GM18861 (cell line): ENCODE results near the gene LRRC18.

Experiments
- ATAC-seq: cut with Tn5 transposase; IDR thresholded peaks from one replicate; pipeline ENCODE4 v1.9.1; 2021; ENCODE audit not compliant: unreplicated experiment

Gene LRRC18

DNA sequence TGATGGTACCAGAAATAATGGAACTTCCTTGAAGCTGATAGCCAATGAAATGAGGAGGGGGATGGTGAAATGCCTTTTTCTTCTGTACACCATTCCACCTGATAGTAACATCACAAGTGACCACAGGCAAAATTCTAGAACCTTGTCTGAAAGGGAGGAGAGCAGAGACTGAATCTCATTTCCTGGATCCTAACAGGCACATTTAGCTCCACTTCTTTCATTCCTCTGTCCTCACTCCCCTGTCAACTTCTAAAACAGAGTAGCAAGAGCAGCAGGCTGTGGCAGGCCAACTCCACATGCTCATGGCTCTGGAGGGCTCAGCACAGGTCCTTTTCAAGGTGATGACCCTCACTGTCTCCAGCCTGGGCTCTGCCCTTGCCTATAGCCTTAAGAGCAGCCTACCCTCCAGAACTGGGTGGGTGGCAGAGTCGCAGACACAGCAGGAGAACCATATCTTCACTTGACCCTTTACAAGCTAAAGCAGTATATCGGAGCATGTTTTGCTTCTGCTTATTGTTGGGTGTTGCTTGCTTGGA is at the start of gene LRRC18:
Gene LRRC18 (minus strand): TSS at position 51 of the 536 bp plus-strand sequence. CDS start 25,685 bp downstream, outside the sequence.
- ATAC-seq = no peak

DNA sequence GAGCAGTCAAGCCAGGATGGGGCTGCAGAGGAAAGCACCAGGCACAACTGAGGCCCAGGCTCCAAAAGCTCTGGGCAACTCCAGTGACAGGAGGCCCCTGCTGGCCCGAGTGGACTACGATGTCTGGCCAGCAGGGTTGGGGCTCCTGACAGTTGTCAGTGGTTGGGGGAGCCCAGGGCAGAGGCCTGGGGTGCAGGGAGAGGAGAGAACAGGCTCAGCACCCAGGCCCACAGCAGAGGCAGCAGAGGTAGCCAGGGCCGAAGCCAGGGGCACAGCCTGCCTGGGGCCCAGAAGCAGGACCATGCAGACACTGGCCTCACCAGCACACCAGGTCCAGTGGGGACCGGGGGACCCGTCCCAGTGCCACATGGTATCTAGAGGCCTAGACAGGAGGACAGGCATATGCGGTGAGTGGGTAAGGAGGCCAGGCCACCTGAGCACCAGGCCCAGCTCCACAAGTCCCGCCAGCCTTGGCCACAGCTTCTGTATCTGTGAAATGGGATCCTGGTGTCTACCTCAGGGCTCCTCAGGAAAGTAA is 46.0 kb upstream of the LRRC18 start:
- no peak for ATAC-seq

DNA sequence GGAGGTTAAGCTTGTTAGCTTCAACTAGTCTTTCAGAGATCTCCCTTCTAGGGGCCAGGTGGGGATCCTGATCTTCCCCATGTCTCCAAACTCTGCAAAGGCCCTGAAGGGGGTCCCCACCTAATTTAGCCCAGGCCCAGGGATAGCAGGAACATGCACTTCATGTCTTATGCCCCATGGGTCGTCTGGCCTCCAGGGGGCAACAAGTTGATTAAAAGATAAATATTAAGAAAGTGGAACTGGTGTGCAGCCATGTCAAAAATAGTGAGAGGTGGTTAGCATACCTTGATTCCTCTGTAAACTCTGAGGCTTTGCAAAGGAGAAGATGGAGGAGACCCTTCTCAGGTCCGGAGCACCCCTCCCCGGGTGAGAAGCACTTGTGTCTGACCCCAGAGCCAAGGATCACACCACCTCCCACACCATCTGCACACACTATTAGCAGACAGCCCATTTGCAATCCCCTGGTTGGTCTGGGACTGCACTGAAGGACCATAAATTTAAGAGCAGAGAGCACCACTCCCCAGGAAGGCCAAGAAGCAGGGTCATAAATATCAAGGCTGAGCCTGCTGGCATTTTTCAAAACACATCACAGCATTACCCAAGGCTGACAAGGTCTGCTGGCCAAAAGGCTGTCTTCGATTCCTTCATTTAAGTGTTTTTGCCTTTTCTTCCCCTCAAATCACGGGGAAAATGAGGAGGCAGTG is 44.2 kb upstream of the LRRC18 start:
- ATAC-seq = no peak

DNA sequence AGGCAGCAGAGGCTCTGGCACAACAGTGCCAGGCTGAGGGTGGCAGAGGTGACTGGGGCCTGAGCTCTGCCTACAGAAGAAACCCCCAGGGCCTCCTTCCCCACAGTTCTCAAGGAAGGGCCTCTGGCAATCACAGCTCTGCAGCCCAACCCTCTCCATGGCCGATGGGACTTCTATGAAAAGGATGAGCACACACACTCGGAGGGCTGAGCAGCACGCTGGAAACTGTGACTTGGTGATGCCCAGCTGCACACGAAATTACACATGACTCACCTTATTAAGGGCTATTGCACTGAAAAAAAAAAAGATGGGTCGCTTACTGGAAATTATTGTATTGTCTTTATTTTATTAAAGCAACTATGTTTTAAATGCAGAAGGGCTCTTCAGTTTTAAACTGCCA is 42.9 kb upstream of the LRRC18 start:
- no peak for ATAC-seq

DNA sequence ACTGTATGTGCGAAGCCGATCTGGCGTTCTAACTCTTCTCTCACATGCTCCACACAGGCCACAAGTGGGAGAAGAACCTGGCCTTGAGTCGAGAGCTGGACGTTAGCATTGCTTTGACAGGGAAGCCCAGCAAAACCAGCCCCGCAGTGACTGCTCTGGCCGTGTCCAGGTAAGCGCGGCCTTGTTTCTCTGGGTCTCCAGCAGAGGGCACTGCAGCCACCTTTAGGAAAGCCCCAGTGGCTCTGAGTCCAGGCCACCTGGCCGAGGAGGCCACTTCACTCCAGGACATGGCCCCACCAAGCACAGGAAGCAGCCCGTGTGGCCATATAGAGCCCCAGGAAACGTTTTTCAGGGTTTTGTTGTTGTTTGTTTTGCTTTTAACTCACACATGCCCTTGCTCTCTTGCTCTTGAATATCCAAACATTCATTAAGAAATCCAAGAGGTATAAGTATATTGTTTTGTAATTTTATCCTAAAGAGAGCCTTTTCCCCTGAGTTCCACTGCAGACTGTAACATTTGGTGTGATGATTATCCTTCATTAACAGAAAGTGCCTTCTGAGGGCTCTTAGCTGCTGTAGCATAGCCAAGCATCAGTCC is 41.8 kb upstream of the LRRC18 start:
- ATAC-seq = no peak

DNA sequence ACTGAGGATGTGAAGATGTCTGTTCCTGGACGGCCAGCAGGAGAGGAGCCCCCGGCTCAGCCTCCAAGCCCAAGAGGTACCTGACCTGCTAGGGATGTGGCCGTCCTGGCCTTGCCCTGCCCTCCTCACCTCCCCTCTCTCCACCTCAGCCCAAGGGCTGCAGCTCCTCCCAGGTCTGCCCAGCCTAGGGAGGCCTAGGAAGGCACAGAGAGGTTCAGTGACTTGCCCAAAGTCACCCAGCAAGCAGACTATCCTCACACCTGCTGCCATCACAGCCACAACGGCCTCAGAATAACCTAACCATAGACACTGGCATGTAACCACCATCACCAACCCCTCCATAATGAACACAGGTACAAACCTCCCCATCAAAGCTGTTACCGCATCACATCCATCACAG is 38.7 kb upstream of the LRRC18 start:
- ATAC-seq = no peak

DNA sequence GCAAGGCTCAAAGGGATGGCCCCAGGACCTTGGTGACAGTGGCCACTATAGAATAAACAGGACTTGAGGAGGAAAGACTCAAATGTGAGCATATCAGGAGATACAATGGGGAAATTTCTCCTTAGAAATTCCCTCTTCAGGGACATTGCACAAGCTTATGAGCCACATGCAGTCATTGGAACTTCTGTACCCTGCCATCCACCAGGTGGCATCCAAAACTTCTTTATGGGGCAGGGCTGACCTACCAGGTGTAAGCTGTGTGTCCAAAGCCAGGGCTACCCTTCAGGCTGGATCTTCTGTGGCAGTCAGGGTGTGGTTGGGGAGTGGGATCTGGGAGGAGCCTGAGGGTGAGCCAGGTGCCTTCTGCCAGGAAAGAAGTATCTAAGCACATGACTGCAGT is 36.6 kb upstream of the LRRC18 start:
- no peak for ATAC-seq

DNA sequence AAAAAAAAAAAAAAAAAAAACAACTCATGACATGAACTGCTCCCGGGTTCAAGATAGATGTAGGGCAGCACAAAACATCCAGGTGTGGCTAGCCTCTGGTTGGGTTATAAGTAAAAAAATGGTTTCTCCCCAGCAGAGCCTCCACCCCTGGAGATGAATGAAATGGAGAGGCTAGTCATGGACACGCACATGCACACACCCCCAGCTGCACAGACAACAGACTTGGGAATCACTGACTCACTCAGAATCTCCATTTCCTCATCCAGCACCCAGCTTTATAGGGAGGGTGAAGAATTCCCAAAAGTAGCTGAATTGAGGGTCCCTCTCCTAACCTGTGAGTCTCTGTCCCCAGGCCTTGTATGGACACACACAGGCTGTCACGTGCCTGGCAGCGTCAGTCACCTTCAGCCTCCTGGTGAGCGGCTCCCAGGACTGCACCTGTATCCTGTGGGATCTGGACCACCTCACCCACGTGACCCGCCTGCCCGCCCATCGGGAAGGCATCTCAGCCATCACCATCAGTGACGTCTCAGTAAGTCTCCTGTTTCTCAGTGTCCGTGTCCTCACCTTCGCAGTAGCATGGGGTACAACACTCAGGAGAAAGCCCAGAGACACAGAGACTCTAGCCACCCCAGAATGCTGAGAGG is 35.0 kb upstream of the LRRC18 start:
- ATAC-seq = no peak

DNA sequence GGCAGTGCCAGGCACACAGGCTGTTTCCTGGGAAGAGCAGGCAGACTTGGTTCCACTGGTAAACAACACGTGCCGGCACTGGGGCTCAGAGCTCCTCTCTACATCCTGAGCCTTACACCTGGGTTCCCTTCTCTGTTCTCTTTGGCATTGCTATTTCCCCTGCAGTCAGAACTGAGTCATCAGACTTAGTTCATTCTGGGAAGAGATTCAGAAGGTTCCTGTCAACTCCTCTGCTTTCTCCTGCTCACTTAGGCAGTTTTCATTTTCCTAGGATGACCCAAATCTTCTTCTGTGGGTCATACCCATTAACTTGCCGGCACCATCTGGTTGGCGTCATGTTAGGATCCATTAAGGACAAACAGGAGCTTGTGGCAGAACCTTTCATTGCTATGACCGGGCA is 33.4 kb upstream of the LRRC18 start:
- no peak for ATAC-seq

DNA sequence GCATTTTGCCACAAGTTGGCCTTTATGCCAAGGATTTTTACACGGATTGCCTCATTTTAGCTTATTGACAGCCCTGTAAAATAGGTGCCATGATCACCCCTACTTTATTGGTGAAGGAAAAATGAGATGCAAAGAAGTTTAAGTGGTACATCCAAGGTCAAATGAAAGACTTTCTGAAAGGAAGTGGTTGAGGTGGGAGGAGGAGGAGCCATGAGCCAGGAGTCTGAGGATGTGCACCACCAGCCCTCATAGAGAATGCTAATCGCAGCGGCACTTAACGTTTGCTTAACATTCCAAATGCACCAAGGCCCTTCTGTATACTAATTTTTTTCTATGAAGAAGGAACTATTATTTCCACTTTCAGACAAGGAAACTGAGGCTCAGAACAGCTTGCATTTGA is 31.0 kb upstream of the LRRC18 start:
- no peak for ATAC-seq

DNA sequence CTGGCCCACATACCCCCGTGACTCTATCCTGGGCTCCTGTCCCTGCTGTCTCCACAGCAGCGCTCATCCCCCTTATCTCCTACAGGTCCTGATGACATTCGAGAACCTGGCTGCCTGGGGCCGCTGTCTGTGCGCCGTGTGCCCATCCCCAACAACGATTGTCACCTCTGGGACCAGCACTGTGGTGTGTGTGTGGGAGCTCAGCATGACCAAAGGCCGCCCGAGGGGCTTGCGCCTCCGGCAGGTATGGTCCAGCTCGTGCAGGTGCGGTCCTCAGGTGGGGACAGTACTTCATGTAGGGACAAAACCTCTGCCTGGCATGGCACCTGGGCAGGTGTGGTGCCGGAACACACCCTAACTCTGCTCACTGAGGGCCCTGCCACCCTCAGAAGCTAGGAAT is 30.4 kb upstream of the LRRC18 start:
- no peak for ATAC-seq

DNA sequence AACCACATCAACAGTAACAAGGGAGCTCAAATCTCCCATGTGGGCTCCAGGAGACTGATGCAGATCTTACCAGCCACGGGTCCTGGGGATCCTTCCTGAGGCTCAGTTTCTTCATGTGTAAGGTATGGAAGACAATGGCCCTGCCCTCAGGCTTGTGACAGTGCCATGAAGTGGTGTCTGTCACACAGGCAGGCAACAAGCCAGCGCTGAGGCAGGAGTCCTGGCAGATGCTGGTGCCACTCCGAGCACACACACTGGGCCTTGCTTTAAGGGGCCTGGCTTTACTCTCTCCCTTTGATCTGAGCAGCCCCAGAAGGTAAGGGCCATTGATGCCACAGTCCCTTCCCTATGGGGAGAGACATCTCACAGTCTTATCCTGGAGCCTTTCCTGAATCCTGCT is 28.4 kb upstream of the LRRC18 start:
- no peak for ATAC-seq

DNA sequence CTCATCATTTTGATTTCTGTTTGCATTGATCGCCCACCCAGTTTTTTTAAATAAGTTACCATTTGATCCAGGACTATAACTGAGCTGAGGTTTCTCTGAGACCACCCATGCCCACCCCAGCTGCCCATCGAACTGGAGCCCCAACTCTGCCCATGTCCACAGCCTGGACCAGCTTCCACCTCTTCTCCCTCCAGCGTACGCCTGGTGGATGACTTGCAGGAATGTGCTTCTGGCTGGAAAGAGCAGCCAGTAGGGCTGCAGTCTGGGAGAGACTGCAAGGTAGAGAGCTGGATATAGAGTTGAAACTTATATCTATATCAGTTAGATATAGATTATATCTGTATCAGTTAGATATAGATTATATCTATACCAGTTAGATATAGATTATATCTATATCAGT is 25.8 kb upstream of the LRRC18 start:
- ATAC-seq = no peak

DNA sequence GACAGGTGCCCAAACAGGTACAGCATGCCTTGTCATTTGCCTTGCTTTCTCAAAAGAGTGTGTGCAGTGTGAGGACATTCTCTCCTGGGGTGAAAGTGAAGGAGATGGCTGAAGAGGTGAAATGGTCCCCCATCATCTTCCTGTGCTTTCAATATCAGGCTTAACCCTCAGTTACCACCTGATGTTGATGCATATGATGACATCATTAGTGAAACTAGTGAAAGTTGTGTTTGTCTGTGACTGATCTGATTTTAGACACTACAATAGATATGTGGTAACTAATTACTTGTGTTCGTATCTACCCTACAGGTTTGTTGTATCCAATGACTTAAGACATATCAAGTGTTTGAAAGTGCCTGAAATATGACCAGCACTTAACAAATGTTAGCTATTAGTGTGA is 24.4 kb upstream of the LRRC18 start:
- no peak for ATAC-seq

DNA sequence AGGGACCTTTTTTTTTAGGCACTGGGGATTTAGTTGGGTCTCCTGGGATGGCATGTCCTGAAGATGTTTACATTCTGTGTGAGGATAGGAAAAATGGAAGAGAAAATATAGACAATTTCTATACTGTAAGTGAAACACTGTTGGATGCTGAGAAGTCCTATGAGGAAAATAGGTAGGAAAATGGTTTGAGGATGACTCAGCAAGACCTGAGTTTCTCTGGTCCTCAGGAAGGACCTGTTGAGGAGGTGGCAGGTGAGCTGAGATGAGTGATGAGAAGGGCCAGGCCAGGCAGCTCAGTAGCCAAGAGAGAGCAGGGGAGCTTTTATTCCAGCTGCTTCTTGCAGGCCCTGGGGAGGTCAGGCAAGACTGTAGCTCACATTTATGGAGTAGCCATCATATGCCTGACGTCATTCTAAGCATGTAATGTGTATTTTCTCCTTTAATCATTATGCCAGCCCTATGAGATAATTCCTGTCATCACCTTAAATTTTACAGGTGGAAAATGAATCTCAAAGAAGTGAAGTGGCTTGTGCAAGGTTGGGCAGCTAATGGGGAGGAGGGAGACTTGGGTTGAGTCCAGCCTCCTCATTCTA is 19.1 kb upstream of the LRRC18 start:
- no peak for ATAC-seq

DNA sequence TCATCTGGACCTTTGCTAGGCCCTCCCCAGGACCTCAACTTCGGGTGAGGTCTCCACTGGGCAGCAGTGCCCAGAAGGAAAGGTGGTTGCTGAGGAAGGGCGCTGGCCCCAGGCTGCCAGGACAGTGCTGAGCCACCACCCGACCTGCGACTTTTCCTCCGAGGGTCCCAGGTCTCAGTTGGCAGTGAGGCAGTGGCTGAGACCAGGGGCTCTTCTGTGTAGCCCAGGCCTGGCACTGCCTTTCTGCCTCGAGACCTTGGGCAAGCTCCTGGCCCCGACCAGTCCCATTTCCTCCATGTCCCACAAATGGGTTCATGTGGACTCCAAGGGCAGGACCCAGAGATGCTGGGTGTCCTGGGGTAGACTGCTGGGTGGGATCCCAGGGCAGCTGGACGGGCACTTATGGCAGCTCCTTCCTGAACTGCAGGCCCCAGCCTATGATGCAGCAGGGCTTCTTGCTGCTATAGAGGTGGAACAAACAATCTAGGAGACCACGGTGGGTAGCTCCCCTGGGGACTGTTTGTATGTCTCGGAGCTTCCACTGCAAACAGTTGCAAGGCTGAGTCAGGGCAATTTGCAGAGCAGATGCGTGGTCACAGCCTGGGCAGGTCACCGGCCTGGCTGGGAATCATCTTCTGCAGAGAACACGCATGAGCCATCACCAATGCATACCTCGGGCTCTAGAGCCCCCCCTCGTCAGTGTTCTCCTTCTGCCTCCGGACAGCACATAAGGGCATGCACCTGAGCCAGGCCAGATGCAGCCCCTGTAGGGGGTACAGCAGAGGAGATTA is 17.9 kb upstream of the LRRC18 start:
- ATAC-seq = no peak

DNA sequence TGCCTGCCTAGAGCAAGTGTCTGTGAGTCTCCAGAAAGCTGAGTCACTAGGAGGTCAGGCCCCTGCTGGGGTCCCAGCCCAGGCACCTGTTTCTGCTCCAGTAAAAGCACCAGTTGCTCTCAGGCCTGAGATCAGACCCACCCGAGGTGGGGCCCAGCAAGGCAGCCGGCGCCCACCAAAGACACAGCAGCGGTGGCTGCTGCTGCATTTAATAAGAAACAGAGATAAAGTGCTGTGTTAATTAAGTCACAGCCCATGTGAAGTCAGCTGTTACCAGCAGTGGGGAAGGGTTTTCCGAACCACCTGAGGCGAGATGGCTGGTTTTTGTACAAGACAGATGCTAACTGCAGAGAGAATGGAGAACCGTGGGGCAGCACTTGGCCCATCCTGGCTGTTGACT is 12.1 kb upstream of the LRRC18 start:
- ATAC-seq = no peak

DNA sequence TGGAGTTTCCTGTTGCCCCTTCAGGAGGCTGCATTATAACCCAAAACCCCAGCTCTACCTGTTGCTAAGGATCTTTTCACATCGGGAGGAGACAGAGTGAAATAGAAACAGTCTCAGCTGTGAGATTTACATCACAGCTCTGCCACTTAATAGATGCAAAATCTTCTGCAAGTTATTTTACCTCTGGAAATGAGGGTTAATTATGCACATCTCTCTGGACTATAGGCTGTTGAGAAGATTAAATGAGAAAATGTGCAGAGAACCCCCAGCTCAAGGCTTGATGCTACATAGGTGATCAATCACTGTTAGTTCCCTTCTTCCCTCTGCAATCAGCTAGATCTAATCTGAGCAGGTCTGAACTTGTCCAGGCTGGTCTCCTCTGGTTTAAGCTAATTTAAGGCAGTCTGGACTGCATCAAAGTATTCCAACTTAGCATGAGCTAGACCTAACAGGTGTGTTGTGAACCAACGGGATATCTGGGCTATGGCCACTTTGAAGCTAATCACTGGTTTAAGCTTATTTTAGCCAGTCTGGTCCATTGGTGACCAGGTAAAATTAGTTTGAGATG is 8.9 kb upstream of the LRRC18 start:
- ATAC-seq = no peak

DNA sequence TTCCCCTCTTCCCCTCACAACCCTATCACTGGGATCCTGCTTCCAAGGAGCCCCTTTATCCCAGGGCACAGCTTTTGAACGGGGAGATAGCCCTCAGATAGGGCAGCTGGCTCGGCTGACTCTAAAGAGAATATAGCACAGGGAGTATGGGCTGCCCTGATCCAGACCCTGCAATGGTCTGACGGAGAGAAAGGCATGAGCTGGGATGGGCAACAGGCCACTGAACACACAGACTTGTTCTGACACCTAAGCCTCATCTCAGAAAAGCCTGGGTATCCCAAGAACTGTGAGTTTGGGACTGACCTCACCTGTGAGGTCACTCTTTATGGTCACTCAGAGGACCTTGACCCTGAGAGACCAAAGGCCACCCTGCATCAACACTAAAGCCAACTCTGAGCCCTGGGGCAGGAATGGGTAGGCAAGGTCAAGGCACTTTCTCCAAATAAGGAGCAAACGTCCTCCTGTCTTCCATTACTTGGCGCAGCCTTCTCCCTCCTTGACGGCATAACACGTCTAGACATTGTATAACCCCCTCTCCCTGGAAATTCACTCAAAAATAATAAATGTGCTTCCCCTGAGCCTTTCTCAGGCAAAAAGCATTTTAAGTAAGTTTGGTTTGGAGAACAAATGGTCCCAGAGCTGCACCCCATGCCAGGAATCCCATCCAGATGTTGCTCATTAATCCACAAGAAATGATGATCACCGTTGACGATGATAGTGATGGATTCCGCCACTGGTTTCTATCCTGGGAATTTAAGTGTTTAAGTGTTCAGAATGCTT is 8.2 kb upstream of the LRRC18 start:
- ATAC-seq = no peak
